GM23338 (cell line): ENCODE data around the gene R3HDM2. TPM values are rescaled to one million over a fixed set of nuclear protein-coding genes. Genes with fewer than 3 reads are reported as not detected.

Experiments used
- ATAC-seq: fragments of 200-7000 bp; cut with Tn5 transposase; 3 replicates; pipeline ENCODE4 v1.9.1; 2020
- DNase-seq: peaks from one replicate; pipeline ENCODE4 v3.0.0-alpha.2; 2015; ENCODE audit warnings: low spot score
- H2AFZ ChIP-seq: fragments of 200-600 bp; sonication (generic); 2 replicates; pipeline ENCODE4 v1.8.0; 2016; ENCODE audit warnings: antibody characterized with exemption, mild to moderate bottlenecking, moderate library complexity
- H3F3A ChIP-seq: fragments of 200-600 bp; sonication (generic); replicated peaks from 2 replicates; pipeline ENCODE4 v1.8.0; 2017; ENCODE audit warnings: antibody characterized with exemption, mixed run types, low read depth
- H3K27ac ChIP-seq: fragments of 200-600 bp; sonication (generic); 2 replicates; pipeline ENCODE4 v1.6.1; 2016; ENCODE audit warnings: low read depth
- H3K27me3 ChIP-seq: fragments of 200-600 bp; sonication (generic); 2 replicates; pipeline ENCODE4 v1.8.0; 2016; ENCODE audit warnings: mild to moderate bottlenecking, mixed run types, moderate library complexity; ENCODE audit not compliant: insufficient read depth
- H3K36me3 ChIP-seq: fragments of 200-600 bp; sonication (generic); 2 replicates; pipeline ENCODE4 v1.8.0; 2016; ENCODE audit warnings: mild to moderate bottlenecking; ENCODE audit not compliant: insufficient read depth
- H3K4me1 ChIP-seq: fragments of 200-600 bp; sonication (generic); 2 replicates; pipeline ENCODE4 v1.8.0; 2016; ENCODE audit warnings: mild to moderate bottlenecking, moderate library complexity; ENCODE audit not compliant: insufficient read depth
- H3K4me2 ChIP-seq: fragments of 200-600 bp; sonication (generic); 2 replicates; pipeline ENCODE4 v1.7.1; 2017; ENCODE audit warnings: mixed run types
- H3K4me3 ChIP-seq: fragments of 200-600 bp; sonication (generic); 2 replicates; pipeline ENCODE4 v1.6.1; 2016; ENCODE audit warnings: mixed run types
- H3K79me2 ChIP-seq: fragments of 200-600 bp; sonication (generic); replicated peaks from 2 replicates; pipeline ENCODE4 v1.8.0; 2017; ENCODE audit warnings: mild to moderate bottlenecking; ENCODE audit not compliant: insufficient read depth
- H3K9me2 ChIP-seq: fragments of 200-600 bp; sonication (generic); 2 replicates; pipeline ENCODE4 v1.8.0; 2017; ENCODE audit not compliant: insufficient read depth
- H4K20me1 ChIP-seq: fragments of 200-600 bp; sonication (generic); replicated peaks from 2 replicates; pipeline ENCODE4 v1.8.0; 2017; ENCODE audit warnings: mild to moderate bottlenecking; ENCODE audit not compliant: insufficient read depth
- H3K27ac Mint-ChIP-seq: 2 replicates; pipeline ENCODE4 v1.8.0; 2020; ENCODE audit warnings: inconsistent platforms, mild to moderate bottlenecking, moderate library complexity, mixed read lengths
- H3K27me3 Mint-ChIP-seq: 3 replicates; pipeline ENCODE4 v1.8.0; 2022; ENCODE audit warnings: low read depth, mild to moderate bottlenecking, moderate library complexity, mixed read lengths, inconsistent platforms; ENCODE audit not compliant: insufficient read depth, poor library complexity
- H3K36me3 Mint-ChIP-seq: 3 replicates; pipeline ENCODE4 v1.8.0; 2021; ENCODE audit warnings: low read depth, mild to moderate bottlenecking, inconsistent platforms, moderate library complexity, mixed read lengths
- H3K4me1 Mint-ChIP-seq: 3 replicates; pipeline ENCODE4 v1.8.0; 2020; ENCODE audit warnings: mild to moderate bottlenecking, inconsistent platforms, mixed read lengths
- H3K4me3 Mint-ChIP-seq: 3 replicates; pipeline ENCODE4 v1.8.0; 2021; ENCODE audit warnings: moderate library complexity, mild to moderate bottlenecking, inconsistent platforms, mixed read lengths
- H3K9me3 Mint-ChIP-seq: 3 replicates; pipeline ENCODE4 v1.8.0; 2020; ENCODE audit warnings: moderate library complexity, mild to moderate bottlenecking, inconsistent platforms, mixed read lengths
- CREB1 ChIP-seq: fragments of 250-450 bp; sonication (Bioruptor Pico); IDR thresholded peaks from 2 replicates; pipeline ENCODE4 v1.5.0; 2020; ENCODE audit warnings: low read depth, mild to moderate bottlenecking, moderate library complexity
- CTCF ChIP-seq, 2 experiments: fragments of 200-600 bp in 1 of 2; sonication (generic) in 1 of 2; conservative IDR thresholded peaks; 2 replicates each; pipeline versions ENCODE4 v1.5.1 to v1.6.1; 2016 to 2017; ENCODE audit warnings: antibody characterized with exemption in 2 of 2, low read depth in 2 of 2, mild to moderate bottlenecking in 2 of 2, moderate library complexity in 1 of 2
- ETS1 ChIP-seq: IDR thresholded peaks from 2 replicates; pipeline ENCODE4 v1.6.1; 2016; ENCODE audit warnings: antibody characterized with exemption
- EZH2 ChIP-seq: fragments of 200-600 bp; sonication (generic); IDR thresholded peaks from one replicate; pipeline ENCODE4 v1.8.0; 2017; ENCODE audit warnings: antibody characterized with exemption, mild to moderate bottlenecking, low read depth; ENCODE audit not compliant: unreplicated experiment
- EZH2phosphoT487 ChIP-seq: fragments of 200-600 bp; sonication (generic); IDR thresholded peaks from one replicate; pipeline ENCODE4 v1.8.1; 2018; ENCODE audit warnings: antibody characterized with exemption; ENCODE audit not compliant: unreplicated experiment
- NANOG ChIP-seq: IDR thresholded peaks from 2 replicates; pipeline ENCODE4 v1.6.1; 2016; ENCODE audit warnings: antibody characterized with exemption, borderline replicate concordance
- ZNF114 ChIP-seq: fragments of 250-450 bp; sonication (Bioruptor Pico); IDR thresholded peaks from 2 replicates; pipeline ENCODE4 v1.5.0; 2020; ENCODE audit warnings: mild to moderate bottlenecking, moderate library complexity
- ZNF331 ChIP-seq: fragments of 250-450 bp; sonication (Bioruptor Pico); IDR thresholded peaks from 2 replicates; pipeline ENCODE4 v1.5.0; 2020; ENCODE audit warnings: low read depth, mild to moderate bottlenecking, moderate library complexity
- polyA plus RNA-seq: library from polyadenylated mRNA; unstranded; fragments of >200 nt; fragmentation: Nextera tagmentation; extraction: Ambion mirVana; gene quantifications from 2 replicates; pipeline ENCODE4 v1.2.1, GENCODE V29; 2016
- total RNA-seq: library from RNA; depleted of rRNA; stranded (reverse); fragments of >200 nt; shearing (Covaris generic); gene quantifications from 2 replicates; pipeline ENCODE4 v1.2.3, GENCODE V29; 2014

R3HDM2 gene
- total and polyA plus RNA-seq, 2 experiments from 2014 or later = 9.6 to 19.6 TPM

DNA sequence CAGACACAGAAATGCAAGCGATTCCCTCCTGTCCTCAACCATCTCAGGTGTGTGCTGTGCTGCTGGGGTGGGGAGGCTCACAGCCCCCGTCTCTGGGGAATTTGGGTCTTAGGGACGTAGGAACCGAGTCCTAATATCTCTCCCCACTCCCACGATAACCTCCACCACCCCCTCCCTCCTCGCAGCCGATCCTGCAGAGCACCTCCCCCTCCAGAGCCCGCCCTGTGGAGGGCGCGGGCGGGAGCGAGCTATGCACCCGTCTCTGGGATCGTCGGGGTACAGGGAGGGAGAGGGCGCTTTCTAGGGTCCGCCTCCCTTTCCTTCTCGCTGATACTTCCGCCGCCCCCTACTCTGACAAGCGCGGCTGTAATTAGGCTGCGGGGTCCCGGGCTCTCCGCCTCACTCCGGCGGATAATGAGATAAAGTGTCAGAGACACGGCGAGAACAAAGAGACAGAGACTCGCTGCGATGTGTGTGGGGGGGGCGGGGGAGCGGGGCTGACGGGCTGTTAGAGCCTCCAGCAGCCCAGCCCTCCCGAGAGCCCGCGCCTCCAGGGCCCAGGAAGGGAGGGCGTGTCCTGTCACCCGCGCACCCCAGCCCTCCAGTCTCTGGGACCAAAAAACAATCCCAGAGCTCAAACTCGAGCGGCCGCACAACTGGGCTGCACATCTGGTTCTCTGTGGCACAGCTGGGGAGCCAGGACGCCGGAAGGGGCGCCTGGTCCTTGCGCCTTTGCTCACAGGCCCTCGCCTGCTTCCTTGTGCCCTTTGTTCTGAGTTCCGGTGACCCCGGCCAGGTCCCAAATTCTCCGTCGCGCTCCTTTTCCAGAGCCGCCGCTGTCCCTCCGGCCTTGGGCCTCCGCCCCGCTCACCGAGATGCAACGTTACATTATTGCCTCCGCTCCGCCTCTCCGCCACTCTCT, 192.7 kb downstream of the R3HDM2 start:
- H3K27ac Mint-ChIP-seq = no peak overlapping the region; the same call in 1 of the 2 replicates
- peaks cover 92% of the 10 kb centered on the region for H3K27me3 ChIP-seq
- peak overlapping the region; percentile 85 for H3K4me3 ChIP-seq
- H3K36me3 Mint-ChIP-seq = peaks cover 21% of the 10 kb centered on the region
- no peaks in the 10 kb centered on the region; the same call in 2 of the 3 replicates for H3K9me3 Mint-ChIP-seq
- H3K27ac ChIP-seq = no peak overlapping the region
- peaks cover 14% of the 10 kb centered on the region for H4K20me1 ChIP-seq
- H2AFZ ChIP-seq = peak overlapping the region; percentile 97
- no peaks in the 10 kb centered on the region for H3K79me2 ChIP-seq
- peaks cover 10% of the 10 kb centered on the region for H3K36me3 ChIP-seq
- peaks cover 70% of the 10 kb centered on the region for H3K4me1 Mint-ChIP-seq
- ATAC-seq = peak; percentile 0
- no peaks in the 10 kb centered on the region for H3K9me2 ChIP-seq
- peak overlapping the region; percentile 99 for H3K4me2 ChIP-seq
- H3K4me3 Mint-ChIP-seq = peak overlapping the region; percentile 79
- H3K4me1 ChIP-seq = peaks cover 55% of the 10 kb centered on the region
- TF ChIP-seq NANOG (no peak), EZH2phosphoT487 (no peak), EZH2 (peak; percentile 17), ZNF331 (CRISPR knock-in tag) (no peak), ZNF114 (no peak), ETS1 (no peak), CREB1 (CRISPR knock-in tag) (no peak)
- peak; percentile 74 for DNase-seq
- H3F3A ChIP-seq = peaks cover 34% of the 10 kb centered on the region
- H3K27me3 Mint-ChIP-seq = peaks cover 95% of the 10 kb centered on the region

DNA sequence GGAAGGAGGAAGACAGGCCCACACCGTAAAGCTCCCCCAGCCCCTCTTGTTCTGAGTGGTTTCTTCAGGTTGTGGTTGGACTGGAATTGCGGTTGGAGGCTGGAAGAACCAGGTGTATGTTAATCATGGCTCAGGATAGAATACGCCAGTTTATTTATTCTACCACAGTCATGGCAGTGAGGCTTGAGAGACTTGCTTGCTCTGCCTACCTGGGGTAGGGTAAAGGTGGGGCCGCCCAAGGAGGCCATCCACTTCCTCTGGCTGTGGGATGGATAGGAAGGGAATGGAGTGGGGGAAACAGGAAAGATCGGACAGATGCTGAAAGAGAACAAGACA, 193.3 kb downstream of the R3HDM2 start:
- H3K4me1 Mint-ChIP-seq = peaks cover 73% of the 10 kb centered on the region
- Histone ChIP-seq H3K4me2 (peak overlapping the region; percentile 99), H3K27ac (no peak overlapping the region), H3K36me3 (peaks cover 16% of the 10 kb centered on the region), H3F3A (peaks cover 39% of the 10 kb centered on the region), H4K20me1 (peaks cover 20% of the 10 kb centered on the region), H3K79me2 (no peaks in the 10 kb centered on the region), H3K4me3 (peak overlapping the region; percentile 85), H3K27me3 (peaks cover 90% of the 10 kb centered on the region), H3K9me2 (no peaks in the 10 kb centered on the region), H3K4me1 (peaks cover 55% of the 10 kb centered on the region), H2AFZ (no peak overlapping the region; the same call in 1 of the 2 replicates)
- no peak overlapping the region for H3K27ac Mint-ChIP-seq
- DNase-seq (peak; percentile 9), ATAC-seq (no peak)
- peaks cover 27% of the 10 kb centered on the region for H3K36me3 Mint-ChIP-seq
- peak overlapping the region; percentile 79 for H3K4me3 Mint-ChIP-seq
- TF ChIP-seq ETS1 (no peak), EZH2phosphoT487 (no peak), CREB1 (CRISPR knock-in tag) (no peak), CTCF (conservative IDR thresholded peaks at IDR 0.05; ENCODE audit: low read depth in 2 of 2) (no peak)
- peaks cover 90% of the 10 kb centered on the region for H3K27me3 Mint-ChIP-seq
- no peaks in the 10 kb centered on the region; the same call in 2 of the 3 replicates for H3K9me3 Mint-ChIP-seq
